ENCODE results near the gene ITGB7. TPM values are rescaled to one million over a fixed set of nuclear protein-coding genes. Genes with fewer than 3 reads are reported as not detected.

ITGB7 gene
- total and polyA plus RNA-seq, 9 of the 15 experiments (the other 6 are each of a cell fraction or from before 2014, with no cell fraction given), result 0.06 to 2.0 (median 0.67) TPM

DNA sequence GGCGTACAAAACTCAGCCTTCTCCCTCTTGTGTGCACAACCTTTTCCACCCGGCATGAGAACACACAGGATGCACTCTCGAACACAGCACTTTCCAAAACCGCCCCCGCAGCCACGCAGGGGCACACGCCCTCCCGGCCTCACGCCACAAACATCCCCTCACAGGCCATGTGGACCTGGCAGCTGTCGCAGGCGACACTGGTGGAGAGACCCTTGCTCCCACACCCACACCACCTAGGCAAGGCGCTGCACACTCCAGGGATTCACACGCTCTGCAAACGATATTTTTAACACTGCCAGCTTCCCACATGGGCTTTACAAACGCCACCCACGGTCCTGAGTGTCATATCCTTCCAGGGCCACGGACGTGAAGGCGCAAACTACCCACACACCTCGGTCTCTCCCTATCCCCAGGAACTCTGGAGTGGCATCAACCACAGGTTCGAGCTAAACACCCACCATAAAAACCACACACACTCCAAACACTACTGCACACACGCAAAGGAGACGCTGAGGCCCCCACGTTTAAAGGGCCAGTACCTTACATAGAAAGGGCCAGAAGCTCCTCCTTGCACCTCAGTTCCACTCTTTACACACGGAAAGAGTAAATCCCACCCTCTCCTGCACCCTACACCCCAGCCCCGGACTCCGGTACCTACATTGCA, 12.4 kb upstream of the ITGB7 start (continued):
- TF ChIP-seq, protein P1, sequence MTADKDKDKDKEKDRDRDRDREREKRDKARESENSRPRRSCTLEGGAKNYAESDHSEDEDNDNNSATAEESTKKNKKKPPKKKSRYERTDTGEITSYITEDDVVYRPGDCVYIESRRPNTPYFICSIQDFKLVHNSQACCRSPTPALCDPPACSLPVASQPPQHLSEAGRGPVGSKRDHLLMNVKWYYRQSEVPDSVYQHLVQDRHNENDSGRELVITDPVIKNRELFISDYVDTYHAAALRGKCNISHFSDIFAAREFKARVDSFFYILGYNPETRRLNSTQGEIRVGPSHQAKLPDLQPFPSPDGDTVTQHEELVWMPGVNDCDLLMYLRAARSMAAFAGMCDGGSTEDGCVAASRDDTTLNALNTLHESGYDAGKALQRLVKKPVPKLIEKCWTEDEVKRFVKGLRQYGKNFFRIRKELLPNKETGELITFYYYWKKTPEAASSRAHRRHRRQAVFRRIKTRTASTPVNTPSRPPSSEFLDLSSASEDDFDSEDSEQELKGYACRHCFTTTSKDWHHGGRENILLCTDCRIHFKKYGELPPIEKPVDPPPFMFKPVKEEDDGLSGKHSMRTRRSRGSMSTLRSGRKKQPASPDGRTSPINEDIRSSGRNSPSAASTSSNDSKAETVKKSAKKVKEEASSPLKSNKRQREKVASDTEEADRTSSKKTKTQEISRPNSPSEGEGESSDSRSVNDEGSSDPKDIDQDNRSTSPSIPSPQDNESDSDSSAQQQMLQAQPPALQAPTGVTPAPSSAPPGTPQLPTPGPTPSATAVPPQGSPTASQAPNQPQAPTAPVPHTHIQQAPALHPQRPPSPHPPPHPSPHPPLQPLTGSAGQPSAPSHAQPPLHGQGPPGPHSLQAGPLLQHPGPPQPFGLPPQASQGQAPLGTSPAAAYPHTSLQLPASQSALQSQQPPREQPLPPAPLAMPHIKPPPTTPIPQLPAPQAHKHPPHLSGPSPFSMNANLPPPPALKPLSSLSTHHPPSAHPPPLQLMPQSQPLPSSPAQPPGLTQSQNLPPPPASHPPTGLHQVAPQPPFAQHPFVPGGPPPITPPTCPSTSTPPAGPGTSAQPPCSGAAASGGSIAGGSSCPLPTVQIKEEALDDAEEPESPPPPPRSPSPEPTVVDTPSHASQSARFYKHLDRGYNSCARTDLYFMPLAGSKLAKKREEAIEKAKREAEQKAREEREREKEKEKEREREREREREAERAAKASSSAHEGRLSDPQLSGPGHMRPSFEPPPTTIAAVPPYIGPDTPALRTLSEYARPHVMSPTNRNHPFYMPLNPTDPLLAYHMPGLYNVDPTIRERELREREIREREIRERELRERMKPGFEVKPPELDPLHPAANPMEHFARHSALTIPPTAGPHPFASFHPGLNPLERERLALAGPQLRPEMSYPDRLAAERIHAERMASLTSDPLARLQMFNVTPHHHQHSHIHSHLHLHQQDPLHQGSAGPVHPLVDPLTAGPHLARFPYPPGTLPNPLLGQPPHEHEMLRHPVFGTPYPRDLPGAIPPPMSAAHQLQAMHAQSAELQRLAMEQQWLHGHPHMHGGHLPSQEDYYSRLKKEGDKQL (CRISPR knock-in tag; IDR thresholded peaks at IDR 0.05; ENCODE audit: borderline replicate concordance), result no peak; the same call in 1 of the 2 replicates
- TF ChIP-seq MYNN (IDR thresholded peaks at IDR 0.05), result no peak
- no peak for TF ChIP-seq MYNN (CRISPR knock-in tag; IDR thresholded peaks at IDR 0.05)
- TF ChIP-seq ZNF561 (CRISPR knock-in tag; conservative IDR thresholded peaks at IDR 0.05), result no peak
- TF ChIP-seq, protein P2, sequence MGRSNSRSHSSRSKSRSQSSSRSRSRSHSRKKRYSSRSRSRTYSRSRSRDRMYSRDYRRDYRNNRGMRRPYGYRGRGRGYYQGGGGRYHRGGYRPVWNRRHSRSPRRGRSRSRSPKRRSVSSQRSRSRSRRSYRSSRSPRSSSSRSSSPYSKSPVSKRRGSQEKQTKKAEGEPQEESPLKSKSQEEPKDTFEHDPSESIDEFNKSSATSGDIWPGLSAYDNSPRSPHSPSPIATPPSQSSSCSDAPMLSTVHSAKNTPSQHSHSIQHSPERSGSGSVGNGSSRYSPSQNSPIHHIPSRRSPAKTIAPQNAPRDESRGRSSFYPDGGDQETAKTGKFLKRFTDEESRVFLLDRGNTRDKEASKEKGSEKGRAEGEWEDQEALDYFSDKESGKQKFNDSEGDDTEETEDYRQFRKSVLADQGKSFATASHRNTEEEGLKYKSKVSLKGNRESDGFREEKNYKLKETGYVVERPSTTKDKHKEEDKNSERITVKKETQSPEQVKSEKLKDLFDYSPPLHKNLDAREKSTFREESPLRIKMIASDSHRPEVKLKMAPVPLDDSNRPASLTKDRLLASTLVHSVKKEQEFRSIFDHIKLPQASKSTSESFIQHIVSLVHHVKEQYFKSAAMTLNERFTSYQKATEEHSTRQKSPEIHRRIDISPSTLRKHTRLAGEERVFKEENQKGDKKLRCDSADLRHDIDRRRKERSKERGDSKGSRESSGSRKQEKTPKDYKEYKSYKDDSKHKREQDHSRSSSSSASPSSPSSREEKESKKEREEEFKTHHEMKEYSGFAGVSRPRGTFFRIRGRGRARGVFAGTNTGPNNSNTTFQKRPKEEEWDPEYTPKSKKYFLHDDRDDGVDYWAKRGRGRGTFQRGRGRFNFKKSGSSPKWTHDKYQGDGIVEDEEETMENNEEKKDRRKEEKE (IDR thresholded peaks at IDR 0.05; ENCODE audit: borderline replicate concordance in 1 of 2, control insufficient read depth in 1 of 2, low read depth in 2 of 2, low read length in 1 of 2), result no peak
- TF ChIP-seq PRMT5 (CRISPR knock-in tag; IDR thresholded peaks at IDR 0.05), result no peak
- TF ChIP-seq, protein P3, sequence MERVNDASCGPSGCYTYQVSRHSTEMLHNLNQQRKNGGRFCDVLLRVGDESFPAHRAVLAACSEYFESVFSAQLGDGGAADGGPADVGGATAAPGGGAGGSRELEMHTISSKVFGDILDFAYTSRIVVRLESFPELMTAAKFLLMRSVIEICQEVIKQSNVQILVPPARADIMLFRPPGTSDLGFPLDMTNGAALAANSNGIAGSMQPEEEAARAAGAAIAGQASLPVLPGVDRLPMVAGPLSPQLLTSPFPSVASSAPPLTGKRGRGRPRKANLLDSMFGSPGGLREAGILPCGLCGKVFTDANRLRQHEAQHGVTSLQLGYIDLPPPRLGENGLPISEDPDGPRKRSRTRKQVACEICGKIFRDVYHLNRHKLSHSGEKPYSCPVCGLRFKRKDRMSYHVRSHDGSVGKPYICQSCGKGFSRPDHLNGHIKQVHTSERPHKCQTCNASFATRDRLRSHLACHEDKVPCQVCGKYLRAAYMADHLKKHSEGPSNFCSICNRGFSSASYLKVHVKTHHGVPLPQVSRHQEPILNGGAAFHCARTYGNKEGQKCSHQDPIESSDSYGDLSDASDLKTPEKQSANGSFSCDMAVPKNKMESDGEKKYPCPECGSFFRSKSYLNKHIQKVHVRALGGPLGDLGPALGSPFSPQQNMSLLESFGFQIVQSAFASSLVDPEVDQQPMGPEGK (CRISPR knock-in tag; IDR thresholded peaks at IDR 0.05; ENCODE audit: borderline replicate concordance), result no peak
- no peak for TF ChIP-seq ZNF584 (CRISPR knock-in tag; IDR thresholded peaks at IDR 0.05; ENCODE audit: low read depth)
- TF ChIP-seq, protein P4, sequence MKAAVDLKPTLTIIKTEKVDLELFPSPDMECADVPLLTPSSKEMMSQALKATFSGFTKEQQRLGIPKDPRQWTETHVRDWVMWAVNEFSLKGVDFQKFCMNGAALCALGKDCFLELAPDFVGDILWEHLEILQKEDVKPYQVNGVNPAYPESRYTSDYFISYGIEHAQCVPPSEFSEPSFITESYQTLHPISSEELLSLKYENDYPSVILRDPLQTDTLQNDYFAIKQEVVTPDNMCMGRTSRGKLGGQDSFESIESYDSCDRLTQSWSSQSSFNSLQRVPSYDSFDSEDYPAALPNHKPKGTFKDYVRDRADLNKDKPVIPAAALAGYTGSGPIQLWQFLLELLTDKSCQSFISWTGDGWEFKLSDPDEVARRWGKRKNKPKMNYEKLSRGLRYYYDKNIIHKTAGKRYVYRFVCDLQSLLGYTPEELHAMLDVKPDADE (conservative IDR thresholded peaks at IDR 0.05; ENCODE audit: control insufficient read depth, low read depth, low read length), result no peak
- TF ChIP-seq CREB1 (IDR thresholded peaks at IDR 0.05), result no peak
- 0 out of 2 replicates have a peak, but pooled peaks have one; percentile 27 for TF ChIP-seq CREB1 (CRISPR knock-in tag; IDR thresholded peaks at IDR 0.05)
- TF ChIP-seq, protein P5, sequence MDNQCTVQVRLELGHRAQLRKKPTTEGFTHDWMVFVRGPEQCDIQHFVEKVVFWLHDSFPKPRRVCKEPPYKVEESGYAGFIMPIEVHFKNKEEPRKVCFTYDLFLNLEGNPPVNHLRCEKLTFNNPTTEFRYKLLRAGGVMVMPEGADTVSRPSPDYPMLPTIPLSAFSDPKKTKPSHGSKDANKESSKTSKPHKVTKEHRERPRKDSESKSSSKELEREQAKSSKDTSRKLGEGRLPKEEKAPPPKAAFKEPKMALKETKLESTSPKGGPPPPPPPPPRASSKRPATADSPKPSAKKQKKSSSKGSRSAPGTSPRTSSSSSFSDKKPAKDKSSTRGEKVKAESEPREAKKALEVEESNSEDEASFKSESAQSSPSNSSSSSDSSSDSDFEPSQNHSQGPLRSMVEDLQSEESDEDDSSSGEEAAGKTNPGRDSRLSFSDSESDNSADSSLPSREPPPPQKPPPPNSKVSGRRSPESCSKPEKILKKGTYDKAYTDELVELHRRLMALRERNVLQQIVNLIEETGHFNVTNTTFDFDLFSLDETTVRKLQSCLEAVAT (IDR thresholded peaks at IDR 0.05), result no peak
- no peak for TF ChIP-seq TAF1 (IDR thresholded peaks at IDR 0.05; ENCODE audit: control insufficient read depth, extremely low read depth, insufficient read depth, low read length, severe bottlenecking)
